HepG2 (cell line): ENCODE measurements around the gene IL12A. TPM values are rescaled to one million over a fixed set of nuclear protein-coding genes. Genes with fewer than 3 reads are reported as not detected.
A peak's percentile ranks its signal among the peaks of the same experiment; 100 is the strongest.

Source experiments
- AGO2 ChIP-seq: fragments of 200-400 bp; formaldehyde crosslinking; optimal IDR thresholded peaks from 2 replicates; pipeline ENCODE3; 2017; ENCODE audit warnings: mild to moderate bottlenecking, low read depth, low read length, moderate library complexity
- CBX2 ChIP-seq, 2 experiments: fragments of 200-600 bp in 1 of 2; sonication (generic); formaldehyde crosslinking in 1 of 2; IDR thresholded peaks; 2 replicates each; pipeline versions ENCODE4 v1.7.0 to v1.8.1; 2018 to 2022; ENCODE audit warnings: low read depth in 2 of 2, low read length in 1 of 2, mild to moderate bottlenecking in 1 of 2, missing genetic modification reagents in 1 of 2
- FOXO1 ChIP-seq: sonication (generic); formaldehyde crosslinking; IDR thresholded peaks from 2 replicates; pipeline ENCODE4 v1.4.0; 2020; ENCODE audit warnings: missing genetic modification reagents
- KAT8 ChIP-seq: IDR thresholded peaks from 2 replicates; pipeline ENCODE4 v1.6.1; 2016; ENCODE audit warnings: missing genetic modification reagents, missing compliant biosample characterization
- KDM5A ChIP-seq: fragments of 200-600 bp; sonication (generic); IDR thresholded peaks from 2 replicates; pipeline ENCODE4 v1.7.0; 2018; ENCODE audit warnings: antibody characterized with exemption, mild to moderate bottlenecking, low read length, borderline replicate concordance
- LCORL ChIP-seq, 2 experiments: fragments of 450-650 bp in 1 of 2; sonication (generic) in 1 of 2; formaldehyde crosslinking in 1 of 2; IDR thresholded peaks; 2 replicates each; pipeline versions ENCODE4 v1.5.0 to v1.6.1; 2017 to 2020; ENCODE audit warnings: antibody characterized with exemption in 1 of 2, missing genetic modification reagents in 1 of 2
- MED1 ChIP-seq: sonication (generic); formaldehyde crosslinking; IDR thresholded peaks from 2 replicates; pipeline ENCODE4 v1.4.0; 2020; ENCODE audit warnings: missing genetic modification reagents
- MIER2 ChIP-seq: IDR thresholded peaks from 2 replicates; pipeline ENCODE4 v1.6.1; 2016; ENCODE audit warnings: missing biosample characterization, missing genetic modification reagents
- NFRKB ChIP-seq: fragments of 450-650 bp; IDR thresholded peaks from 2 replicates; pipeline ENCODE4 v1.6.1; 2017
- NPAS2 ChIP-seq: sonication (generic); formaldehyde crosslinking; IDR thresholded peaks from 2 replicates; pipeline ENCODE4 v1.8.0; 2022; ENCODE audit warnings: mild to moderate bottlenecking, missing genetic modification reagents, borderline replicate concordance
- PHF8 ChIP-seq: sonication (generic); formaldehyde crosslinking; IDR thresholded peaks from 2 replicates; pipeline ENCODE4 v1.5.0; 2020; ENCODE audit warnings: missing genetic modification reagents
- RNF2 ChIP-seq: fragments of 450-650 bp; conservative IDR thresholded peaks from 2 replicates; pipeline ENCODE4 v1.6.1; 2016; ENCODE audit warnings: low read depth
- SATB2 ChIP-seq: sonication (generic); formaldehyde crosslinking; IDR thresholded peaks from 2 replicates; pipeline ENCODE4 v1.5.0; 2020; ENCODE audit warnings: missing genetic modification reagents
- SIX1 ChIP-seq: sonication (generic); formaldehyde crosslinking; IDR thresholded peaks from 2 replicates; pipeline ENCODE4 v1.4.0; 2020; ENCODE audit warnings: missing genetic modification reagents, borderline replicate concordance
- ZNF12 ChIP-seq: sonication (generic); formaldehyde crosslinking; IDR thresholded peaks from 2 replicates; pipeline ENCODE4 v1.5.0; 2020; ENCODE audit warnings: missing genetic modification reagents
- ZNF225 ChIP-seq: sonication (generic); formaldehyde crosslinking; IDR thresholded peaks from 2 replicates; pipeline ENCODE4 v1.4.0; 2020; ENCODE audit warnings: mild to moderate bottlenecking, missing genetic modification reagents
- ZNF549 ChIP-seq: sonication (generic); formaldehyde crosslinking; IDR thresholded peaks from 2 replicates; pipeline ENCODE4 v1.5.0; 2020; ENCODE audit warnings: missing genetic modification reagents
- ZSCAN5A ChIP-seq: sonication (generic); formaldehyde crosslinking; IDR thresholded peaks from 2 replicates; pipeline ENCODE4 v1.8.0; 2022; ENCODE audit warnings: mild to moderate bottlenecking, missing genetic modification reagents, borderline replicate concordance
- polyA plus RNA-seq, 8 experiments: library from polyadenylated mRNA; depleted of rRNA in 3 of 8; stranded (reverse) in 7 of 8; unstranded in 1 of 8; fragments of >200 nt; fragmentation: Illumina TruSeq in 4 of 8; extraction: Trizol in 4 of 8; gene quantifications; 2 replicates each; pipeline versions ENCODE4 v1.2.1 to v1.2.3, GENCODE V29; 2011 to 2016; ENCODE audit warnings: low read depth in 4 of 8, missing spikeins in 1 of 8, mixed read lengths in 1 of 8; ENCODE audit not compliant: insufficient read depth in 1 of 8
- total RNA-seq, 5 experiments: library from RNA; depleted of rRNA; stranded (reverse); fragments of >200 nt; fragmentation: Illumina TruSeq; extraction: Trizol; gene quantifications; 2 replicates each; pipeline ENCODE4 v1.2.3, GENCODE V29; 2016; ENCODE audit warnings: low read depth in 1 of 5
- TF ChIP-seq, protein P1 (sequence below): sonication (generic); formaldehyde crosslinking; IDR thresholded peaks from 2 replicates; pipeline ENCODE4 v1.8.0; 2022; ENCODE audit warnings: missing genetic modification reagents, mild to moderate bottlenecking, borderline replicate concordance
- TF ChIP-seq, protein P2 (sequence below): sonication (generic); formaldehyde crosslinking; IDR thresholded peaks from 2 replicates; pipeline ENCODE4 v1.5.0; 2020; ENCODE audit warnings: mild to moderate bottlenecking, missing genetic modification reagents
- TF ChIP-seq, protein P3 (sequence below): sonication (generic); formaldehyde crosslinking; IDR thresholded peaks from 2 replicates; pipeline ENCODE4 v1.5.0; 2020; ENCODE audit warnings: mild to moderate bottlenecking, missing genetic modification reagents

IL12A gene
- total and polyA plus RNA-seq, 2 of the 13 experiments (the other 11 are each of a cell fraction or from before 2014, with no cell fraction given): 0.36 to 1.1 TPM

- TF ChIP-seq, protein P1, sequence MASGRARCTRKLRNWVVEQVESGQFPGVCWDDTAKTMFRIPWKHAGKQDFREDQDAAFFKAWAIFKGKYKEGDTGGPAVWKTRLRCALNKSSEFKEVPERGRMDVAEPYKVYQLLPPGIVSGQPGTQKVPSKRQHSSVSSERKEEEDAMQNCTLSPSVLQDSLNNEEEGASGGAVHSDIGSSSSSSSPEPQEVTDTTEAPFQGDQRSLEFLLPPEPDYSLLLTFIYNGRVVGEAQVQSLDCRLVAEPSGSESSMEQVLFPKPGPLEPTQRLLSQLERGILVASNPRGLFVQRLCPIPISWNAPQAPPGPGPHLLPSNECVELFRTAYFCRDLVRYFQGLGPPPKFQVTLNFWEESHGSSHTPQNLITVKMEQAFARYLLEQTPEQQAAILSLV (CRISPR knock-in tag): 0 out of 2 replicates have a peak, but pooled peaks have one; percentile 27
- TF ChIP-seq LCORL (IDR thresholded peaks at IDR 0.05) (no peak), LCORL (CRISPR knock-in tag; IDR thresholded peaks at IDR 0.05) (peak; percentile 47; the same call in 1 of the 2 replicates), AGO2 (no peak), RNF2 (no peak; the same call in 1 of the 2 replicates), CBX2 (IDR thresholded peaks at IDR 0.05; ENCODE audit: low read depth, low read length) (no peak), CBX2 (CRISPR knock-in tag; IDR thresholded peaks at IDR 0.05; ENCODE audit: low read depth) (no peak), SATB2 (CRISPR knock-in tag) (no peak), KAT8 (0 out of 2 replicates have a peak, but pooled peaks have one; percentile 8), MED1 (CRISPR knock-in tag) (no peak), KDM5A (no peak), FOXO1 (CRISPR knock-in tag) (no peak; the same call in 1 of the 2 replicates), ZNF549 (CRISPR knock-in tag) (no peak), NFRKB (no peak), MIER2 (no peak), PHF8 (peak; percentile 67), ZNF225 (no peak), SIX1 (no peak), NPAS2 (no peak), ZNF12 (CRISPR knock-in tag) (0 out of 2 replicates have a peak, but pooled peaks have one; percentile 49), ZSCAN5A (CRISPR knock-in tag) (no peak)
- TF ChIP-seq, protein P2, sequence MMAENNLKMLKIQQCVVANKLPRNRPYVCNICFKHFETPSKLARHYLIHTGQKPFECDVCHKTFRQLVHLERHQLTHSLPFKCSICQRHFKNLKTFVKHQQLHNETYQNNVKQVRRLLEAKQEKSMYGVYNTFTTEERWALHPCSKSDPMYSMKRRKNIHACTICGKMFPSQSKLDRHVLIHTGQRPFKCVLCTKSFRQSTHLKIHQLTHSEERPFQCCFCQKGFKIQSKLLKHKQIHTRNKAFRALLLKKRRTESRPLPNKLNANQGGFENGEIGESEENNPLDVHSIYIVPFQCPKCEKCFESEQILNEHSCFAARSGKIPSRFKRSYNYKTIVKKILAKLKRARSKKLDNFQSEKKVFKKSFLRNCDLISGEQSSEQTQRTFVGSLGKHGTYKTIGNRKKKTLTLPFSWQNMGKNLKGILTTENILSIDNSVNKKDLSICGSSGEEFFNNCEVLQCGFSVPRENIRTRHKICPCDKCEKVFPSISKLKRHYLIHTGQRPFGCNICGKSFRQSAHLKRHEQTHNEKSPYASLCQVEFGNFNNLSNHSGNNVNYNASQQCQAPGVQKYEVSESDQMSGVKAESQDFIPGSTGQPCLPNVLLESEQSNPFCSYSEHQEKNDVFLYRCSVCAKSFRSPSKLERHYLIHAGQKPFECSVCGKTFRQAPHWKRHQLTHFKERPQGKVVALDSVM (CRISPR knock-in tag): no peak
- TF ChIP-seq, protein P3, sequence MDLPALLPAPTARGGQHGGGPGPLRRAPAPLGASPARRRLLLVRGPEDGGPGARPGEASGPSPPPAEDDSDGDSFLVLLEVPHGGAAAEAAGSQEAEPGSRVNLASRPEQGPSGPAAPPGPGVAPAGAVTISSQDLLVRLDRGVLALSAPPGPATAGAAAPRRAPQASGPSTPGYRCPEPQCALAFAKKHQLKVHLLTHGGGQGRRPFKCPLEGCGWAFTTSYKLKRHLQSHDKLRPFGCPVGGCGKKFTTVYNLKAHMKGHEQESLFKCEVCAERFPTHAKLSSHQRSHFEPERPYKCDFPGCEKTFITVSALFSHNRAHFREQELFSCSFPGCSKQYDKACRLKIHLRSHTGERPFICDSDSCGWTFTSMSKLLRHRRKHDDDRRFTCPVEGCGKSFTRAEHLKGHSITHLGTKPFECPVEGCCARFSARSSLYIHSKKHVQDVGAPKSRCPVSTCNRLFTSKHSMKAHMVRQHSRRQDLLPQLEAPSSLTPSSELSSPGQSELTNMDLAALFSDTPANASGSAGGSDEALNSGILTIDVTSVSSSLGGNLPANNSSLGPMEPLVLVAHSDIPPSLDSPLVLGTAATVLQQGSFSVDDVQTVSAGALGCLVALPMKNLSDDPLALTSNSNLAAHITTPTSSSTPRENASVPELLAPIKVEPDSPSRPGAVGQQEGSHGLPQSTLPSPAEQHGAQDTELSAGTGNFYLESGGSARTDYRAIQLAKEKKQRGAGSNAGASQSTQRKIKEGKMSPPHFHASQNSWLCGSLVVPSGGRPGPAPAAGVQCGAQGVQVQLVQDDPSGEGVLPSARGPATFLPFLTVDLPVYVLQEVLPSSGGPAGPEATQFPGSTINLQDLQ (CRISPR knock-in tag): no peak
These were observed at the start of gene IL12A (continued) for GRCh38 chr3:159988617-159989271.
